GM12878 (cell line): ENCODE results near the gene CLPTM1. TPM values are rescaled to one million over a fixed set of nuclear protein-coding genes. Genes with fewer than 3 reads are reported as not detected.

Experiments
- ATAC-seq: fragments of 200-7000 bp; cut with Tn5 transposase; 3 replicates; pipeline ENCODE4 v1.9.1; 2020; ENCODE audit warnings: mild to moderate bottlenecking, moderate library complexity
- BruUV-seq: library from RNA; stranded (reverse); fragments of 400-500 nt; replicated peaks from 2 replicates; lab custom pipeline; 2021; lab: Mats Ljungman, UMichigan
- CTCF ChIA-PET: fragments of 300-600 bp; sonication (Branson Sonifier 250); formaldehyde crosslinking; extraction: SDS; loops from one replicate; lab custom pipeline; 2021; ENCODE audit warnings: inconsistent platforms; lab: Yijun Ruan, JAX
- POLR2A ChIA-PET: fragments of 350-600 bp; formaldehyde crosslinking; extraction: SDS; loops from one replicate; lab custom pipeline; 2021; ENCODE audit warnings: inconsistent platforms; lab: Charles Lee
- RAD21 ChIA-PET: fragments of 300-600 bp; sonication (Branson Sonifier 250); formaldehyde crosslinking; loops from one replicate; lab custom pipeline; 2023; ENCODE audit warnings: antibody characterized with exemption; ENCODE audit not compliant: unreplicated experiment; lab: Charles Lee
- SMC1A ChIA-PET: fragments of 300-600 bp; sonication (Branson Sonifier 250); formaldehyde crosslinking; loops from one replicate; lab custom pipeline; 2023; ENCODE audit not compliant: unreplicated experiment, uncharacterized antibody; lab: Charles Lee
- DNase-seq: peaks from one replicate; pipeline ENCODE4 v3.0.0-alpha.2; 2011; ENCODE audit warnings: low read depth, low spot score
- FAIRE-seq: peaks from 3 replicates; lab custom pipeline; 2011; peaks lifted over from hg19 to GRCh38; lab: Jason Lieb, UNC
- H2AFZ ChIP-seq: 2 replicates; pipeline ENCODE4 v1.6.0; 2011; ENCODE audit warnings: low read depth, low read length, control low read depth; ENCODE audit not compliant: control insufficient read depth
- H3K27ac ChIP-seq: 2 replicates; pipeline ENCODE4 v1.5.1; 2011; ENCODE audit warnings: control low read depth; ENCODE audit not compliant: control insufficient read depth, insufficient read depth
- H3K27me3 ChIP-seq, 2 experiments: replicated peaks in 1 of 2; 2 replicates each; pipeline versions ENCODE4 v1.6.0 to v1.6.1; 2011; ENCODE audit warnings: low read length in 1 of 2; ENCODE audit not compliant: control insufficient read depth in 2 of 2, insufficient read depth in 2 of 2
- H3K36me3 ChIP-seq, 2 experiments: 2 replicates each; pipeline ENCODE4 v1.5.1; 2011; ENCODE audit warnings: low read length in 1 of 2; ENCODE audit not compliant: control insufficient read depth in 2 of 2, insufficient read depth in 2 of 2
- H3K4me1 ChIP-seq: 2 replicates; pipeline ENCODE4 v1.6.1; 2011; ENCODE audit warnings: mild to moderate bottlenecking, low read length, moderate library complexity, mixed read lengths; ENCODE audit not compliant: control insufficient read depth, insufficient read depth
- H3K4me2 ChIP-seq: 2 replicates; pipeline ENCODE4 v1.6.0; 2011; ENCODE audit warnings: control low read depth; ENCODE audit not compliant: control insufficient read depth, insufficient read depth
- H3K4me3 ChIP-seq: fragments of 200-600 bp; sonication (generic); 2 replicates; pipeline ENCODE4 v1.5.1; 2016
- H3K79me2 ChIP-seq: 2 replicates; pipeline ENCODE4 v1.6.0; 2011; ENCODE audit warnings: low read length; ENCODE audit not compliant: control insufficient read depth, insufficient read depth
- H3K9ac ChIP-seq: 2 replicates; pipeline ENCODE4 v1.8.0; 2011; ENCODE audit warnings: low read length, control low read depth, mixed read lengths; ENCODE audit not compliant: control insufficient read depth, insufficient read depth
- H3K9me3 ChIP-seq: replicated peaks from 3 replicates; pipeline ENCODE4 v1.5.1; 2011; ENCODE audit warnings: mild to moderate bottlenecking, low read length; ENCODE audit not compliant: control insufficient read depth, insufficient read depth
- H4K20me1 ChIP-seq: 2 replicates; pipeline ENCODE4 v1.6.0; 2011; ENCODE audit not compliant: control insufficient read depth, insufficient read depth
- CREB1 ChIP-seq: IDR thresholded peaks from 2 replicates; pipeline ENCODE4 v1.6.1; 2012; ENCODE audit warnings: low read depth, mild to moderate bottlenecking, inconsistent platforms
- FOS ChIP-seq: IDR thresholded peaks from 3 replicates; pipeline ENCODE4 v1.6.1; 2011; ENCODE audit warnings: borderline replicate concordance; ENCODE audit not compliant: insufficient read length; ENCODE audit errors: extremely low read depth
- MAX ChIP-seq: IDR thresholded peaks from 2 replicates; pipeline ENCODE4 v1.6.1; 2012; ENCODE audit warnings: low read depth, low read length, improper control_type of control experiment
- PAX8 ChIP-seq: fragments of 450-650 bp; IDR thresholded peaks from 2 replicates; pipeline ENCODE4 v1.6.1; 2017; ENCODE audit warnings: mild to moderate bottlenecking, moderate library complexity
- POLR2A ChIP-seq: IDR thresholded peaks from 2 replicates; pipeline ENCODE4 v1.6.1; 2011; ENCODE audit warnings: low read depth, mild to moderate bottlenecking, low read length
- ZNF274 ChIP-seq: IDR thresholded peaks from one replicate; pipeline ENCODE4 v1.8.0; 2011; ENCODE audit not compliant: insufficient read length, insufficient read depth
- WGBS: methylation state at CpG from one replicate; pipeline ENCODE4 v1.1.6; 2016; ENCODE audit warnings: low lambda C conversion rate; ENCODE audit not compliant: insufficient replicate concordance, insufficient coverage; ENCODE audit errors: missing lambda C conversion rate; 5-methylcytosine and 5-hydroxymethylcytosine counted together
- in situ Hi-C: fragments of 300-500 bp; cut with MboI; formaldehyde crosslinking; loops from 9 replicates; pipeline ENCODE4 v1.14.3; 2018; ENCODE audit warnings: mixed read lengths
- intact Hi-C: fragments of 100-400 bp; cut with micrococcal nuclease; formaldehyde crosslinking; loops from one replicate; pipeline ENCODE4 v1.14.2; 2022; ENCODE audit not compliant: unreplicated experiment
- polyA plus RNA-seq, 11 experiments: library from polyadenylated mRNA; depleted of rRNA in 4 of 11; unstranded in 6 of 11; stranded (reverse) in 5 of 11; fragments of >200 nt; fragmentation: Nextera tagmentation in 4 of 11; fragmentation: Illumina TruSeq in 1 of 11; extraction: Ambion mirVana in 4 of 11; extraction: Trizol in 1 of 11; gene quantifications; 1 replicate in 1 of 11; 2 replicates in 10 of 11; pipeline versions ENCODE4 v1.2.1 to v1.2.3, GENCODE V29; 2011 to 2016; ENCODE audit warnings: inconsistent platforms in 2 of 11, missing spikeins in 2 of 11, low read depth in 1 of 11
- total RNA-seq, 4 experiments: library from RNA; depleted of rRNA in 3 of 4; stranded (reverse); fragments of >200 nt in 3 of 4; fragmentation: Illumina TruSeq in 1 of 4; extraction: Trizol in 1 of 4; gene quantifications; 2 replicates each; pipeline versions ENCODE4 v1.2.1 to v1.2.3, GENCODE V29; 2013 to 2021

CLPTM1 gene
- total and polyA plus RNA-seq, 10 of the 15 experiments (the other 5 are each of a cell fraction or from before 2014, with no cell fraction given) = 0.42 to 72.6 (median 35.2) TPM

DNA sequence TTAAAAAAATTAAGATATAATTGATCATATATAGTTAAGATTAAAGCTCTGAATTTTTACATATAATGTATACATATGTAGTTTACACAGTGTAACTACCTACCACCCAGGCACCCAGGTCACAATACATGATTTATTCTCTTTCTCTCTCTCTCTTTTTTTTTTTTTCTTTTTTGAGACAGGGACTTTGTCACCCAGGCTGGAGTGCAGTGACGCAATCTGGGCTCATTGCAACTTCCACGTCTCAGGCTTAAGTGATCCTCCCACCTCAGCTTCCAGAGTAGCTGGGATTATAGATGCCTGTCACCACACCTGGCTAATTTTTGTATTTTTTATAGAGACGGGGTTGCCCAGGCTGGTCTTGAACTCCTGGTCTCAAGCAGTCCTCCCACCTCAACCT lies 64.9 kb downstream of the CLPTM1 start:
- no peak overlapping the region for H3K4me3 ChIP-seq
- TF ChIP-seq ZNF274 (no peak), MAX (no peak), PAX8 (no peak), FOS (no peak)
- TF ChIP-seq, all 136 proteins: peak for 0
- H3K27ac ChIP-seq = no peak overlapping the region
- ATAC-seq (no peak), FAIRE-seq (no peak), DNase-seq (no peak)
- RAD21 ChIA-PET = no interaction called here
- 100% methylated on average over 2 of the region's 3 CpGs for WGBS
- H3K4me1 ChIP-seq = peaks cover 20% of the 10 kb centered on the region
- H2AFZ ChIP-seq = no peak overlapping the region
- H3K36me3 ChIP-seq = peaks cover 1 to 3% of the 10 kb centered on the region in 2 experiments; a peak in 2 of 4 replicates
- no peaks in the 10 kb centered on the region for H3K27me3 ChIP-seq
- H3K4me2 ChIP-seq = no peak overlapping the region
- no TSS peak for BruUV-seq
- H3K79me2 ChIP-seq = no peaks in the 10 kb centered on the region
- H3K9ac ChIP-seq = no peak overlapping the region
- intact Hi-C loops = no loop called here
- no peaks in the 10 kb centered on the region for H3K9me3 ChIP-seq
- SMC1A ChIA-PET = interaction anchor here (2.0 kb wide), 1 partner anchor 19 kb away, joined by 7 read pairs; the partner anchor contains the start of gene CLASRP
- POLR2A ChIA-PET = interaction anchor here (1.3 kb wide), 1 partner anchor 13 kb away, joined by 3 read pairs; no protein-coding TSS in a partner anchor
- H4K20me1 ChIP-seq = no peaks in the 10 kb centered on the region
- in situ Hi-C loops = no loop called here
- CTCF ChIA-PET = interaction anchor here (0.6 to 0.9 kb wide), 2 partner anchors 31 to 168 kb away, joined by 3 read pairs; no protein-coding TSS in a partner anchor

DNA sequence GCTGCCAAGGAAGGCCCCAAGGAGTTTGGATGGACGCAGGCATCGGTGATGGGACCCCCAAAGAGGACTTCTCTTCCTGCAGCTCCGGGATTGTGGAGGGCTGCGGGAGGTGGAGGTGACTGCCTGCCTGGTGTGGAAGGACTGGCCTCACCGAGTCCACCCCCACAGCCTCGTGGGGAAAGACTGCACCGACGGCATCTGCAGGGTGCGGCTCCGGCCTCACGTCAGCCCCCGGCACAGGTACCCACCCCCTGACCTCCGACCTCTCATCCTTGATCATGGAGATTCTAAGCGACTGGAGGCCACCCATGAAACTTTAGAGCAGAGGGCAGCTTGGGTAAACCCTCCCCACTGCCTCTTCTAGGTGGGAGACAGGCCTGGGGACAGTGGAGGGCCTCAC lies 66.8 kb downstream of the CLPTM1 start:
- peaks cover 3 to 8% of the 10 kb centered on the region in 2 experiments; a peak in 3 of 4 replicates for H3K36me3 ChIP-seq
- H3K27me3 ChIP-seq = no peaks in the 10 kb centered on the region
- BruUV-seq = no TSS peak
- no peak overlapping the region for H3K4me2 ChIP-seq
- in situ Hi-C loops = no loop called here
- no peaks in the 10 kb centered on the region for H4K20me1 ChIP-seq
- FAIRE-seq = no peak
- POLR2A ChIA-PET = no interaction called here
- SMC1A ChIA-PET = interaction anchor here (0.8 kb wide), 1 partner anchor 23 kb away, joined by 3 read pairs; no protein-coding TSS in a partner anchor
- RAD21 ChIA-PET = no interaction called here
- H3K4me3 ChIP-seq = no peak overlapping the region
- H3K9ac ChIP-seq = no peak overlapping the region
- H3K4me1 ChIP-seq = peaks cover 8% of the 10 kb centered on the region
- TF ChIP-seq CREB1 (no peak), POLR2A (peak; percentile 46; the same call in 1 of the 2 replicates)
- TF ChIP-seq, all 136 proteins: peak for 1
- ATAC-seq = no peak
- H3K9me3 ChIP-seq = no peaks in the 10 kb centered on the region
- CTCF ChIA-PET = no interaction called here
- no peak overlapping the region for H3K27ac ChIP-seq
- 97% methylated on average over 14 of the region's 14 CpGs for WGBS
- no peak overlapping the region for H2AFZ ChIP-seq
- H3K79me2 ChIP-seq = no peaks in the 10 kb centered on the region
- intact Hi-C loops = no loop called here
- DNase-seq = no peak
